Measurements from ENCODE around the gene KCNH8.
A peak's percentile ranks its signal among the peaks of the same experiment; 100 is the strongest.

The KCNH8 gene

DNA sequence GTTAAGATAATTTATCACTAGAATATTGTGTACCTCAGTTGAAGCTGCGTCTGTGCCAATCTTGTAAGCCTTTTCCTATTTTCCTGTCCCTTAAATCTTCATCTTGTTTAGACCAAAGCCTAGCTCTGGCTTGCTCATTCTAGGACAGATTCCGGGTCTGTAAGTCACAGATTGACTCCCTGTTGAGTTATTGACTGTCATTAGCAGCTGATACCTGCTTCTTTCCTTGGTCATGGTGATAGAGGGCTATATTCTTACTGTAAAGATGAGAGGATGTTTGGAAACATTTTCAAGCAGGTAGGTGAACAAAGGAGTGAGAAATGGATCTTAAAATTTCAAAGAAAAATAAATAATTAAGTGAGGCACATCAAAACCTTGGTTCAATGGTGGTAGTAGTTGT, 200.2 kb downstream of the KCNH8 start:
- DNase-seq (ENCODE audit: low read depth) = no peak
- TF ChIP-seq, protein P1, sequence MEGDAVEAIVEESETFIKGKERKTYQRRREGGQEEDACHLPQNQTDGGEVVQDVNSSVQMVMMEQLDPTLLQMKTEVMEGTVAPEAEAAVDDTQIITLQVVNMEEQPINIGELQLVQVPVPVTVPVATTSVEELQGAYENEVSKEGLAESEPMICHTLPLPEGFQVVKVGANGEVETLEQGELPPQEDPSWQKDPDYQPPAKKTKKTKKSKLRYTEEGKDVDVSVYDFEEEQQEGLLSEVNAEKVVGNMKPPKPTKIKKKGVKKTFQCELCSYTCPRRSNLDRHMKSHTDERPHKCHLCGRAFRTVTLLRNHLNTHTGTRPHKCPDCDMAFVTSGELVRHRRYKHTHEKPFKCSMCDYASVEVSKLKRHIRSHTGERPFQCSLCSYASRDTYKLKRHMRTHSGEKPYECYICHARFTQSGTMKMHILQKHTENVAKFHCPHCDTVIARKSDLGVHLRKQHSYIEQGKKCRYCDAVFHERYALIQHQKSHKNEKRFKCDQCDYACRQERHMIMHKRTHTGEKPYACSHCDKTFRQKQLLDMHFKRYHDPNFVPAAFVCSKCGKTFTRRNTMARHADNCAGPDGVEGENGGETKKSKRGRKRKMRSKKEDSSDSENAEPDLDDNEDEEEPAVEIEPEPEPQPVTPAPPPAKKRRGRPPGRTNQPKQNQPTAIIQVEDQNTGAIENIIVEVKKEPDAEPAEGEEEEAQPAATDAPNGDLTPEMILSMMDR (IDR thresholded peaks at IDR 0.05; ENCODE audit: insufficient read depth, low read depth, low read length, missing control alignments) = no peak
- H3K4me3 ChIP-seq (ENCODE audit: low read length) = no peak overlapping the region

DNA sequence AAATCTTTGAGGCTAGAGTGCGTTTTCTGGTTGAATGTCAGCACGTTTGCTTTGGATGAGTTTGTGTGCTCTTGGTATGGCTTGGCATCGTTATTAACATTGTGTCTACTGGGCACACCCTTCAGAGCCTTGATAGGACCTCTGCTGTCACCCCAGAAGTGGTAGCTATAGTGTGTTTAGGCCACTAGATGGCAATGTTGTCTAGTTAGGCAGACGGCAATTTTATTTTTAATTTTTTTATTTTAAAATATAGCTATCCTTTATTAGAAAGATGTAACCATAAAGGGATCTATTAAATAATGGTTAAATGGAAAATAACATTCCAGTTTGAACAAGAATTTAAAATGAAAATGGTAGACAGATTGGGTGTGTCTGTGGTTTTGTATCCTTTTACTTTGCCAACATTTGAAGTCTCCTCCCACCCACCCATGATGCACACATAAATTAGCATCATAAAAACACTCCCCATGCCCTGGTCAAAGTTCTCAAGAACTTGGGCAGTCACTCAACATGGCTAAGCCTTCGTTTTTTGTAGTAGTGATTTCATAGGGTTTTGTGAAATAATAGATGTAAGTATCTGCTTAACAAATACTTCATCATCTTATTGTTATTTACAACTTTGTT, 200.7 kb downstream of the KCNH8 start:
- no peak overlapping the region for H3K4me3 ChIP-seq (ENCODE audit: low read length)
- peak; percentile 56 for DNase-seq (ENCODE audit: low read depth)
- TF ChIP-seq, protein P1 (IDR thresholded peaks at IDR 0.05; ENCODE audit: insufficient read depth, low read depth, low read length, missing control alignments) = peak; percentile 80

DNA sequence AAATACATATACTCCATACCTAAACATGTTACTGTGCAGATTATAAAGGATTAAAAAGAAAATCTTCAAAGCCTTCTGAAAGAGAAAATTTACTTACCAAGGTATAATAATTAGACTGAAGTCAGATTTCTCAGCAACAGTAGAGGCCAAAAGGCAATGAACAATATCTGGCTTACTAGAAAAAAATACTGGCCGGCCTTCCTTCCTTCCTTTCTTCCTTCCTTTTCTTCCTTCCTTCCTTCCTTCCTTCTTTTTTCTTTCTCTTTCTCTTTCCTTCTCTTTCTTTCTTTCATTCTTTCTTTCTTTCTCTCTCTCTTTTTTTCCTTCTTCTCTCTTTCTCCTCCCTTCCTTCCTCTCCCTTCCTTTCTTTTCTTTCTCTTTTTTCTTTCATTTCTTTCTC, 209.6 kb downstream of the KCNH8 start:
- DNase-seq (ENCODE audit: low read depth) = no peak
- no peak overlapping the region for H3K4me3 ChIP-seq (ENCODE audit: low read length)
- TF ChIP-seq, protein P1 (IDR thresholded peaks at IDR 0.05; ENCODE audit: insufficient read depth, low read depth, low read length, missing control alignments) = no peak

DNA sequence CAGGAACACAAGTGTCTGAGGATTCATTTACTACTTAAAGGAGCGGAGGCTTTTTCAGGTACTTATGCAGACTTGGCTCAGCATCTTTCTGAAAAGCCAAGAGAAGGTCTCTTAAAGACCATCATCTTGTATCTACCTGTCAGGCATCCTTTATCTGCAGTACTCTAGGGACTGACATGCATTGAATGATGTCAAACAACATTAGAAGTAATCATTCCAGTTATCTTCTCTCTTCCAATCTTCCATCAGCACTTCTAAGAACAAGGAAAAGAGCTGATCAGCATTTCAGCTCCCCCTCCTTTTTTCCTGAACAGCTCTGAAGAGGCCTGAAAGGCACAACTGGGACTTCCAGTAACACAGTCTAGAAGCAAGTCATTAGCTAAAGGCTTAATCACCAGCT, 214.8 kb downstream of the KCNH8 start:
- TF ChIP-seq, protein P1 (IDR thresholded peaks at IDR 0.05; ENCODE audit: insufficient read depth, low read depth, low read length, missing control alignments) = no peak
- DNase-seq (ENCODE audit: low read depth) = no peak
- no peak overlapping the region for H3K4me3 ChIP-seq (ENCODE audit: low read length)

DNA sequence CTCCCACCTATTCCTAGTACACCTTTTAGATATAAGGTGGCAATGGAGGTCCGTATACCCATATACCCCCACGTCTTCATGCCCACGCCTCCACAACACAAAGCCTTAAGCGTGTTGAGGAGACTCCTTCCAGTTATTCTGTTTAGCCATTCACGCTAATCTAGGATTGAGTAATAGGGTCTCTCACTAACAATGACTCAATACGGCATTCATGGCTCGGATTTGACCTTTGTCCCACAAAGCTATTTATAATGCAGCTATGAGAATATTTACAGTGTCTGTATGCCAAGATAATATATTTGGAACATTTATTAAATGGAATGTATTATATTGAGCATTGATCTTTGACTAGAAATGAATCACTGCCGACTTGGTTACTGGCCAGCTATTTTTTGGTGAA, 215.8 kb downstream of the KCNH8 start:
- no peak for DNase-seq (ENCODE audit: low read depth)
- TF ChIP-seq, protein P1 (IDR thresholded peaks at IDR 0.05; ENCODE audit: insufficient read depth, low read depth, low read length, missing control alignments) = no peak
- no peak overlapping the region for H3K4me3 ChIP-seq (ENCODE audit: low read length)

DNA sequence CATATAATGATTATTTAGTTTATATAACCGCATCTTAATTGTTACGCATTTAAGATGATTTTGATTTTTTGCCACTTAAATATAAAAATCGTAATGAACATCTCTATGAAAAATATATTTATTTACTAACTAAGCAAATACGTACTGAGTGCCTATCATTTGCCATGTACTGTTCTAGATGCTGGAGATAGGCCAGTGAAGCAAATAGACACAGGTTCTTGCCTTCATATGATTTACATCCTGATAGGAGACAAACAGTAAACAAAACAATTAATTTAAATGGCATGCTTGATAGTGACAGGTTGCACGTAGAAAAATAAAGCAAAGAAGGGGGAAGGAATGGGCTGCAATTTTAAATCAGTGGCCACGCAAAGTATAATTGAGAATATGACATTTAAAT, 217.2 kb downstream of the KCNH8 start:
- no peak for DNase-seq (ENCODE audit: low read depth)
- H3K4me3 ChIP-seq (ENCODE audit: low read length) = no peak overlapping the region
- TF ChIP-seq, protein P1 (IDR thresholded peaks at IDR 0.05; ENCODE audit: insufficient read depth, low read depth, low read length, missing control alignments) = no peak

DNA sequence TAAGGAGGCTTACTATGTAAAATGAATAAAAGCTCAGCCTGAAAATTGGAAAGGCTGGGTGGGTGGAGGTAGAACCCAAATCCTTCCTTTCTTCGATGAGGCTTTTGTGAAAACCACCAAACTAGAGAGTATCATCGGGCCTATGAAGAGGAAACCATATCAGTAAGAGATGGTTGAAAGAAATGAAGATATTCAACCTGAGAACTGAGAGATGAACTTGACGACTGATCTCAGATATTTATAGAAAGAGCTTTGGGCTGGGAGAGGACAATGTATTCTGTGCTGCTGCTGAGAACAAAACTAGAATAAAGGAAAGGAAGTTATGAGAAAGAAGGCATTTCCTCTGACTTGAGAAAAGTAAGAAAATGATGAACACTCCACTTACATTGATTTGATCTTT, 236.6 kb downstream of the KCNH8 start:
- TF ChIP-seq, protein P1 (IDR thresholded peaks at IDR 0.05; ENCODE audit: insufficient read depth, low read depth, low read length, missing control alignments) = no peak
- no peak for DNase-seq (ENCODE audit: low read depth)
- H3K4me3 ChIP-seq (ENCODE audit: low read length) = no peak overlapping the region
